A673 (cell line): ENCODE results near the gene CDC42EP3.

Experiments
- CTCF ChIP-seq: fragments of 300-800, 200-600 bp; sonication (generic); conservative IDR thresholded peaks from 2 replicates; pipeline ENCODE4 v1.5.1; 2017; ENCODE audit warnings: low read depth, mild to moderate bottlenecking, antibody characterized with exemption, low read length, moderate library complexity, mixed read lengths
- EZH2 ChIP-seq: fragments of 200-600 bp; sonication (generic); IDR thresholded peaks from 2 replicates; pipeline ENCODE4 v1.6.1; 2017; ENCODE audit warnings: borderline replicate concordance, low read depth, mild to moderate bottlenecking, mixed read lengths, antibody characterized with exemption, low read length; ENCODE audit not compliant: poor library complexity, severe bottlenecking

DNA sequence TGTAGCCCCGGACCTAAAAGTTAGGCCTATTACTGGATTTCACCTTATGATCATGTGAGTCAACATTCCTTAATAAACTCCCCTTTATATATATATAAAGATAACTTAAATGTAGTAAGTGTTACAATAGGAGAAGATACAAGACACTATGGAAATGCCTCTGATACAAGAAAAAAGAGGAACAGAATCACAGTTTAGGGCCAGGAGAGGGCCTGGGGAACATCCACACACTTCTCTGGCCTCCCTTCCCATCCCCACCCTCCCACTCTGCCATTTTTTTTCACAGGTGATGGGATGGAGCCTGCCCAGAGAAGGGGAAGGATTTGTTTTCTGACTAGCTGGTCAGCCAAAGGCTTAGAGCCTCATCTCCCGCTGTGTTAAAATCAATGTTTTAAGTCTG lies 6.4 kb downstream of the CDC42EP3 start:
- no peak for TF ChIP-seq EZH2
- TF ChIP-seq CTCF: no peak
